ENCODE results near the gene TRAPPC10.

GRCh38 chr21:44010429-44010828 is 1.7 kb upstream of the TRAPPC10 start:
- TF ChIP-seq YY1 (IDR thresholded peaks at IDR 0.05; ENCODE audit: low read depth) (no peak), CHD2 (IDR thresholded peaks at IDR 0.05; ENCODE audit: low read length, partially characterized antibody) (no peak), POLR2AphosphoS5 (IDR thresholded peaks at IDR 0.05; ENCODE audit: low read depth, low read length) (no peak), EZH2phosphoT487 (IDR thresholded peaks at IDR 0.05; ENCODE audit: borderline replicate concordance, low read depth) (no peak), FOSL2 (IDR thresholded peaks at IDR 0.05; ENCODE audit: borderline replicate concordance, low read depth) (no peak), MAX (IDR thresholded peaks at IDR 0.05; ENCODE audit: low read depth) (no peak), SMC3 (IDR thresholded peaks at IDR 0.05; ENCODE audit: low read depth, low read length) (no peak), SIN3A (IDR thresholded peaks at IDR 0.05; ENCODE audit: borderline replicate concordance, low read depth, low read length) (no peak), EP300 (IDR thresholded peaks at IDR 0.05; ENCODE audit: borderline replicate concordance in 1 of 2, low read depth in 1 of 2, low read length in 1 of 2) (no peak), PBX3 (IDR thresholded peaks at IDR 0.05) (no peak)
- TF ChIP-seq, protein P1, sequence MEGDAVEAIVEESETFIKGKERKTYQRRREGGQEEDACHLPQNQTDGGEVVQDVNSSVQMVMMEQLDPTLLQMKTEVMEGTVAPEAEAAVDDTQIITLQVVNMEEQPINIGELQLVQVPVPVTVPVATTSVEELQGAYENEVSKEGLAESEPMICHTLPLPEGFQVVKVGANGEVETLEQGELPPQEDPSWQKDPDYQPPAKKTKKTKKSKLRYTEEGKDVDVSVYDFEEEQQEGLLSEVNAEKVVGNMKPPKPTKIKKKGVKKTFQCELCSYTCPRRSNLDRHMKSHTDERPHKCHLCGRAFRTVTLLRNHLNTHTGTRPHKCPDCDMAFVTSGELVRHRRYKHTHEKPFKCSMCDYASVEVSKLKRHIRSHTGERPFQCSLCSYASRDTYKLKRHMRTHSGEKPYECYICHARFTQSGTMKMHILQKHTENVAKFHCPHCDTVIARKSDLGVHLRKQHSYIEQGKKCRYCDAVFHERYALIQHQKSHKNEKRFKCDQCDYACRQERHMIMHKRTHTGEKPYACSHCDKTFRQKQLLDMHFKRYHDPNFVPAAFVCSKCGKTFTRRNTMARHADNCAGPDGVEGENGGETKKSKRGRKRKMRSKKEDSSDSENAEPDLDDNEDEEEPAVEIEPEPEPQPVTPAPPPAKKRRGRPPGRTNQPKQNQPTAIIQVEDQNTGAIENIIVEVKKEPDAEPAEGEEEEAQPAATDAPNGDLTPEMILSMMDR (IDR thresholded peaks at IDR 0.05) = no peak
- TF ChIP-seq, protein P2, sequence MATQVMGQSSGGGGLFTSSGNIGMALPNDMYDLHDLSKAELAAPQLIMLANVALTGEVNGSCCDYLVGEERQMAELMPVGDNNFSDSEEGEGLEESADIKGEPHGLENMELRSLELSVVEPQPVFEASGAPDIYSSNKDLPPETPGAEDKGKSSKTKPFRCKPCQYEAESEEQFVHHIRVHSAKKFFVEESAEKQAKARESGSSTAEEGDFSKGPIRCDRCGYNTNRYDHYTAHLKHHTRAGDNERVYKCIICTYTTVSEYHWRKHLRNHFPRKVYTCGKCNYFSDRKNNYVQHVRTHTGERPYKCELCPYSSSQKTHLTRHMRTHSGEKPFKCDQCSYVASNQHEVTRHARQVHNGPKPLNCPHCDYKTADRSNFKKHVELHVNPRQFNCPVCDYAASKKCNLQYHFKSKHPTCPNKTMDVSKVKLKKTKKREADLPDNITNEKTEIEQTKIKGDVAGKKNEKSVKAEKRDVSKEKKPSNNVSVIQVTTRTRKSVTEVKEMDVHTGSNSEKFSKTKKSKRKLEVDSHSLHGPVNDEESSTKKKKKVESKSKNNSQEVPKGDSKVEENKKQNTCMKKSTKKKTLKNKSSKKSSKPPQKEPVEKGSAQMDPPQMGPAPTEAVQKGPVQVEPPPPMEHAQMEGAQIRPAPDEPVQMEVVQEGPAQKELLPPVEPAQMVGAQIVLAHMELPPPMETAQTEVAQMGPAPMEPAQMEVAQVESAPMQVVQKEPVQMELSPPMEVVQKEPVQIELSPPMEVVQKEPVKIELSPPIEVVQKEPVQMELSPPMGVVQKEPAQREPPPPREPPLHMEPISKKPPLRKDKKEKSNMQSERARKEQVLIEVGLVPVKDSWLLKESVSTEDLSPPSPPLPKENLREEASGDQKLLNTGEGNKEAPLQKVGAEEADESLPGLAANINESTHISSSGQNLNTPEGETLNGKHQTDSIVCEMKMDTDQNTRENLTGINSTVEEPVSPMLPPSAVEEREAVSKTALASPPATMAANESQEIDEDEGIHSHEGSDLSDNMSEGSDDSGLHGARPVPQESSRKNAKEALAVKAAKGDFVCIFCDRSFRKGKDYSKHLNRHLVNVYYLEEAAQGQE (IDR thresholded peaks at IDR 0.05; ENCODE audit: low read depth, low read length) = no peak
